ENCODE measurements around the gene EIF5A. TPM values are rescaled to one million over a fixed set of nuclear protein-coding genes. Genes with fewer than 3 reads are reported as not detected.

The EIF5A gene
- total and polyA plus RNA-seq, 12 donors, result 110 to 666 (median 342) TPM

DNA sequence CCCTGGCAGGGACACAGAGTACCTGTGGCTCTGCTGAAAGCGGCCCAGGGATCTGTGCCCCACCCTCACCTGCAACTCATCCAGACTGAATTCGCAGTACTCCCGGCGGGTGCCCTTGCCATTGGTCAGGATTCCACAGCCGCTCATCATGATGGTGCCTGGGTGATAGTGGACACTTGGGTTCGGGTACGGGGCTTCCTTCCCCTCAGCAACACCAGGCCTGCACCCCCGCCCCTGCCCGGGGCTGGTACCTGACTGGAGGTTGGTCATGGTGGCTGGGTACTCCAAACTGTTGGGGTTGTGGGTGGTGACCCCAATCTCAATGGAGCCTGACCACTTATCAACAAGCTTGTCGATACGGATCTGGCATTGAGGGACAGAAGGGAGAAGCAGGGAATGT lies 18.8 kb downstream of the EIF5A start:
- intact Hi-C loops (cut with DNase I), result no loop called here
- Histone ChIP-seq H3K4me1 (replicated peaks in 1 of 2) (peaks cover 4 to 17% of the 10 kb centered on the region in 2 donors), H3K36me3 (replicated peaks in 1 of 2) (peaks cover 0 to 48% of the 10 kb centered on the region in 2 donors), H3K27ac (no peak overlapping the region), H3K27me3 (no peaks in the 10 kb centered on the region), H3K9me3 (replicated peaks in 1 of 3) (no peaks in the 10 kb centered on the region), H3K4me3 (no peak overlapping the region)
- no peak for DNase-seq
- TF ChIP-seq POLR2A (IDR thresholded peaks at IDR 0.05), result no peak
- TF ChIP-seq, protein P1, sequence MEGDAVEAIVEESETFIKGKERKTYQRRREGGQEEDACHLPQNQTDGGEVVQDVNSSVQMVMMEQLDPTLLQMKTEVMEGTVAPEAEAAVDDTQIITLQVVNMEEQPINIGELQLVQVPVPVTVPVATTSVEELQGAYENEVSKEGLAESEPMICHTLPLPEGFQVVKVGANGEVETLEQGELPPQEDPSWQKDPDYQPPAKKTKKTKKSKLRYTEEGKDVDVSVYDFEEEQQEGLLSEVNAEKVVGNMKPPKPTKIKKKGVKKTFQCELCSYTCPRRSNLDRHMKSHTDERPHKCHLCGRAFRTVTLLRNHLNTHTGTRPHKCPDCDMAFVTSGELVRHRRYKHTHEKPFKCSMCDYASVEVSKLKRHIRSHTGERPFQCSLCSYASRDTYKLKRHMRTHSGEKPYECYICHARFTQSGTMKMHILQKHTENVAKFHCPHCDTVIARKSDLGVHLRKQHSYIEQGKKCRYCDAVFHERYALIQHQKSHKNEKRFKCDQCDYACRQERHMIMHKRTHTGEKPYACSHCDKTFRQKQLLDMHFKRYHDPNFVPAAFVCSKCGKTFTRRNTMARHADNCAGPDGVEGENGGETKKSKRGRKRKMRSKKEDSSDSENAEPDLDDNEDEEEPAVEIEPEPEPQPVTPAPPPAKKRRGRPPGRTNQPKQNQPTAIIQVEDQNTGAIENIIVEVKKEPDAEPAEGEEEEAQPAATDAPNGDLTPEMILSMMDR (IDR thresholded peaks at IDR 0.05), result no peak
- 90 to 95% (median 92%) methylated on average over 6 to 11 of the region's 11 CpGs for WGBS, 4 donors

DNA sequence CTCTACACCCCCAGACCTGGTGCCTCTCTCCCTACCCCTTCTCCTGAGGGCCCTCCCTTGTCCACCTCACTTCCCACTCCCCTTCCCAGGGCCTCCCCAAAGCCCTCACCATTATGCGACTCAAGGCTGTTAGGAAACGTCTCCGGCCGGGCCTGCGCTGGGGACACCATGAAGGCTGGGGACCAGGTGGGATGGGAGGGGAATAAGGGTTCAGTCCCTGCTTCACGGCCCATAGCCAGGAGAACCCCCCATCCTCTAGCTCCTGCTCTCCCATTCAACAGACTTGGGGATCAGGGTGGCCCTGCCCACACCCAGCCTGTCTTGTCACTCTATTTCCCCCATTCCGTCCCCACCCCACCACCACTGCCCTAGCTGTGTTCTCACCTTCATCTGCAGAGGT lies 19.6 kb downstream of the EIF5A start:
- H3K27me3 ChIP-seq, result no peaks in the 10 kb centered on the region
- peaks cover 4 to 17% of the 10 kb centered on the region in 2 donors for H3K4me1 ChIP-seq (replicated peaks in 1 of 2)
- H3K36me3 ChIP-seq (replicated peaks in 1 of 2), result peaks cover 0 to 40% of the 10 kb centered on the region in 2 donors
- intact Hi-C loops (cut with DNase I), result no loop called here
- H3K27ac ChIP-seq, result no peak overlapping the region
- no peaks in the 10 kb centered on the region for H3K9me3 ChIP-seq (replicated peaks in 1 of 3)
- WGBS, 4 donors, result 81 to 91% (median 86%) methylated on average over 5 to 7 of the region's 7 CpGs
- no peak for TF ChIP-seq POLR2A (IDR thresholded peaks at IDR 0.05)
- TF ChIP-seq, protein P1 (IDR thresholded peaks at IDR 0.05), result no peak
- no peak for DNase-seq
- no peak overlapping the region for H3K4me3 ChIP-seq

DNA sequence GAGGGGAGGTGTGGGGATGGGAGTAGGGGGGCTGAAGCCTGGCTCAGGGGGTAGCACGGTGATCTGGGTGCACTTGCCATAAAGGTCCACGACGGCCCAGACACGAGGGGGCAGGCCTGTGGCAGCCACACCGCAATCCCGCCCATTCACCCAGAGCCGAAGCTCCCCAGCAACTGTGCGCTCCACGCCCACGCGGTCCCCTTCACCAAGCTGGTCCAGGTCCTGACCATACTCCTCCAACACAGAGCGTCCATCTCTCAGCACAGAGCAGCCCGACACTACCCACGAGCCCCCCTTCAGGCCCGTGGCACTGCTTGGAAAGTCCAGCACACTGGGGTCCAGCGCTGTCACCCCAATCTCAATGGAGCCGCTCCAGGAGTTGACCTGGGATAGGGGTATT lies 20.1 kb downstream of the EIF5A start:
- Histone ChIP-seq H3K36me3 (replicated peaks in 1 of 2) (peaks cover 0 to 35% of the 10 kb centered on the region in 2 donors), H3K4me3 (no peak overlapping the region), H3K4me1 (replicated peaks in 1 of 2) (peaks cover 4 to 17% of the 10 kb centered on the region in 2 donors), H3K9me3 (replicated peaks in 1 of 3) (no peaks in the 10 kb centered on the region), H3K27ac (no peak overlapping the region), H3K27me3 (no peaks in the 10 kb centered on the region)
- no peak for DNase-seq
- TF ChIP-seq, protein P1 (IDR thresholded peaks at IDR 0.05), result no peak
- no peak for TF ChIP-seq POLR2A (IDR thresholded peaks at IDR 0.05)
- intact Hi-C loops (cut with DNase I), result no loop called here
- 87 to 93% (median 90%) methylated on average over 15 to 17 of the region's 17 CpGs for WGBS, 4 donors

DNA sequence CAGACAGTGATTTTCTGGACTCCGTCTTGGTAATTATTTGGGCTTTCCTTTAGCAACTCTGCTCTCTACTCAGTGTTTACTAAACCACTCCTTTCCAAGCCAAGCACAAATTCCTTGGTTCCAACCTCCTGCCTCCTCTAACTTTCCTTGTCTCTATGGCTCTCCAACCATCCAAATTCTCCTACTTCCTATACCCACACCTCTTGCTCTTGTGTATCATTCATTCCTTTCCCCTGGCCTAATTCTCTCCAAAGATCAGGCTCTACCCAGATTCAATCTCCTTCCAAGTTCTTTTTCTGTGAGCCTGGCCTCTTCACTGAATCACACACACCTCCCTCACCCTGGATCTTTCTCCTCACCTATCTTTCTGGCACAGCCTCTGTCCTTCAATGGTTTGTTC lies 20.6 kb downstream of the EIF5A start:
- Histone ChIP-seq H3K4me1 (replicated peaks in 1 of 2) (peaks cover 4 to 17% of the 10 kb centered on the region in 2 donors), H3K27ac (no peak overlapping the region), H3K4me3 (no peak overlapping the region), H3K9me3 (replicated peaks in 1 of 3) (no peaks in the 10 kb centered on the region), H3K27me3 (no peaks in the 10 kb centered on the region), H3K36me3 (replicated peaks in 1 of 2) (peaks cover 0 to 30% of the 10 kb centered on the region in 2 donors)
- WGBS, 4 donors, result 63 to 93% (median 87%) methylated on average over 1 of the region's 1 CpG
- no peak for DNase-seq
- TF ChIP-seq, protein P1 (IDR thresholded peaks at IDR 0.05), result no peak
- TF ChIP-seq POLR2A (IDR thresholded peaks at IDR 0.05), result no peak
- intact Hi-C loops (cut with DNase I), result no loop called here

Measured in adrenal gland (tissue), 12 donors.